Prostate gland (tissue), 2 donors: Measurements from ENCODE around the gene TFF2. TPM values are rescaled to one million over a fixed set of nuclear protein-coding genes. Genes with fewer than 3 reads are reported as not detected.

Experiments
- DNase-seq: peaks from one replicate; pipeline ENCODE4 v3.0.0-alpha.2; 2019; ENCODE audit warnings: low spot score
- H3K27ac ChIP-seq, 2 donors: fragments of 200-600 bp; sonication (generic); 2 replicates each; pipeline ENCODE4 v1.5.1; 2017 to 2019
- H3K27me3 ChIP-seq: fragments of 200-600 bp; sonication (generic); replicated peaks from 2 replicates; pipeline ENCODE4 v1.5.1; 2019; ENCODE audit not compliant: insufficient read depth
- H3K36me3 ChIP-seq, 2 donors: fragments of 200-600 bp; sonication (generic); 1 replicate in 1 of 2; 2 replicates in 1 of 2; pipeline versions ENCODE4 v1.5.1 to v1.8.1; 2017 to 2019
- H3K4me1 ChIP-seq: fragments of 200-600 bp; sonication (generic); replicated peaks from 2 replicates; pipeline ENCODE4 v1.5.1; 2019
- H3K4me3 ChIP-seq, 2 donors: fragments of 200-600 bp; sonication (generic); 2 replicates each; pipeline ENCODE4 v1.5.1; 2017 to 2019
- H3K9me3 ChIP-seq: fragments of 200-600 bp; sonication (generic); 2 replicates; pipeline ENCODE4 v1.5.1; 2017
- CTCF ChIP-seq, 4 experiments: fragments of 200-600 bp in 2 of 4; fragments of 450-650 bp in 2 of 4; sonication (generic) in 2 of 4; IDR thresholded peaks; 1 replicate in 3 of 4; 2 replicates in 1 of 4; pipeline ENCODE4 v1.5.1; 2016 to 2019; ENCODE audit warnings: antibody characterized with exemption in 4 of 4, mild to moderate bottlenecking in 2 of 4, moderate library complexity in 2 of 4
- POLR2A ChIP-seq: fragments of 450-650 bp; IDR thresholded peaks from one replicate; pipeline ENCODE4 v1.6.1; 2016; ENCODE audit warnings: antibody characterized with exemption, mild to moderate bottlenecking
- POLR2AphosphoS5 ChIP-seq: sonication (generic); formaldehyde crosslinking; IDR thresholded peaks from one replicate; pipeline ENCODE4 v1.6.1; 2017; ENCODE audit warnings: antibody characterized with exemption
- WGBS: methylation state at CpG from one replicate; pipeline ENCODE4 v1.1.5; 2018; 5-methylcytosine and 5-hydroxymethylcytosine counted together
- intact Hi-C: fragments of 100-400 bp; cut with DNase I; formaldehyde crosslinking; loops from one replicate; pipeline ENCODE4 v1.14.2; 2022
- total RNA-seq, 2 donors: library from RNA; depleted of rRNA; stranded (reverse); fragments of >200 nt; gene quantifications; one replicate each; pipeline ENCODE4 v1.1.0, GENCODE V29; 2016

The TFF2 gene
- total RNA-seq, 2 donors from 2014 or later: not detected

- H3K4me1 ChIP-seq: no peaks in the 10 kb centered on the region
- H3K9me3 ChIP-seq: no peaks in the 10 kb centered on the region
- WGBS: 58% methylated on average over 11 of the region's 11 CpGs
- no peaks in the 10 kb centered on the region for H3K27me3 ChIP-seq
- no peak for DNase-seq
- H3K4me3 ChIP-seq: no peak overlapping the region
- TF ChIP-seq POLR2A: no peak
- no peak for TF ChIP-seq POLR2AphosphoS5
- TF ChIP-seq CTCF (IDR thresholded peaks at IDR 0.05): no peak
- no peaks in the 10 kb centered on the region for H3K36me3 ChIP-seq
- intact Hi-C loops: no loop called here
- H3K27ac ChIP-seq: no peak overlapping the region
Observed at GRCh38 chr21:42350318-42350910, 380 bp downstream of the TFF2 start.

- Histone ChIP-seq H3K36me3 (no peaks in the 10 kb centered on the region), H3K4me3 (no peak overlapping the region), H3K4me1 (no peaks in the 10 kb centered on the region), H3K9me3 (no peaks in the 10 kb centered on the region), H3K27me3 (no peaks in the 10 kb centered on the region), H3K27ac (no peak overlapping the region)
- TF ChIP-seq POLR2A: no peak
- no peak for TF ChIP-seq CTCF (IDR thresholded peaks at IDR 0.05)
- TF ChIP-seq POLR2AphosphoS5: no peak
- intact Hi-C loops: no loop called here
- WGBS: 76% methylated on average over 14 of the region's 14 CpGs
- DNase-seq: no peak
Observed at GRCh38 chr21:42349420-42350317, 1.1 kb downstream of the TFF2 start.

- Histone ChIP-seq H3K27me3 (no peaks in the 10 kb centered on the region), H3K36me3 (no peaks in the 10 kb centered on the region), H3K4me3 (no peak overlapping the region), H3K4me1 (no peaks in the 10 kb centered on the region), H3K9me3 (no peaks in the 10 kb centered on the region), H3K27ac (no peak overlapping the region)
- no peak for DNase-seq
- WGBS: 100% methylated on average over 2 of the region's 2 CpGs
- intact Hi-C loops: no loop called here
- TF ChIP-seq POLR2A: no peak
- no peak for TF ChIP-seq POLR2AphosphoS5
- no peak for TF ChIP-seq CTCF (IDR thresholded peaks at IDR 0.05)
Observed at GRCh38 chr21:42348762-42349161, 2.0 kb downstream of the TFF2 start.

- intact Hi-C loops: no loop called here
Observed at GRCh38 chr21:42347601-42348327, 3.0 kb downstream of the TFF2 start.

GRCh38 chr21:42346866-42347600 is 3.8 kb downstream of the TFF2 start:
- Histone ChIP-seq H3K9me3 (no peaks in the 10 kb centered on the region), H3K27ac (no peak overlapping the region), H3K36me3 (no peaks in the 10 kb centered on the region), H3K4me3 (no peak overlapping the region), H3K4me1 (no peaks in the 10 kb centered on the region), H3K27me3 (no peaks in the 10 kb centered on the region)
- TF ChIP-seq CTCF (IDR thresholded peaks at IDR 0.05) (no peak), POLR2AphosphoS5 (no peak), POLR2A (no peak)
- intact Hi-C loops: no loop called here
- no peak for DNase-seq
- 91% methylated on average over 30 of the region's 30 CpGs for WGBS

More at GRCh38 chr21:42347601-42348327, 3.0 kb downstream of the TFF2 start:
- H3K27ac ChIP-seq: no peak overlapping the region
- no peak for TF ChIP-seq POLR2A
- no peak for DNase-seq
- no peak overlapping the region for H3K4me3 ChIP-seq
- H3K36me3 ChIP-seq: no peaks in the 10 kb centered on the region
- H3K27me3 ChIP-seq: no peaks in the 10 kb centered on the region
- WGBS: 92% methylated on average over 27 of the region's 30 CpGs
- no peaks in the 10 kb centered on the region for H3K9me3 ChIP-seq
- H3K4me1 ChIP-seq: no peaks in the 10 kb centered on the region
